HUES6 (cell line): ENCODE results near the gene CRIP1.

Source experiments
- H3K27ac ChIP-seq: 2 replicates; pipeline ENCODE4 v1.7.0; 2013; ENCODE audit warnings: low read depth, mild to moderate bottlenecking, low read length, inconsistent platforms
- H3K27me3 ChIP-seq: 2 replicates; pipeline ENCODE4 v1.6.1; 2013; ENCODE audit warnings: low read length; ENCODE audit not compliant: control insufficient read depth, insufficient read depth
- H3K36me3 ChIP-seq: 2 replicates; pipeline ENCODE4 v1.6.1; 2013; ENCODE audit warnings: low read length; ENCODE audit not compliant: control insufficient read depth, insufficient read depth
- H3K4me1 ChIP-seq: 2 replicates; pipeline ENCODE4 v1.6.1; 2013; ENCODE audit warnings: low read length; ENCODE audit not compliant: control insufficient read depth, insufficient read depth
- H3K4me3 ChIP-seq: 2 replicates; pipeline ENCODE4 v1.5.1; 2013; ENCODE audit warnings: low read depth, low read length
- H3K9ac ChIP-seq: one replicate; pipeline ENCODE4 v1.6.1; 2013; ENCODE audit warnings: mild to moderate bottlenecking, low read length
- H3K9me3 ChIP-seq: 2 replicates; pipeline ENCODE4 v1.6.1; 2013; ENCODE audit warnings: low read depth, low read length; ENCODE audit not compliant: control insufficient read depth, insufficient read depth

The CRIP1 gene

DNA sequence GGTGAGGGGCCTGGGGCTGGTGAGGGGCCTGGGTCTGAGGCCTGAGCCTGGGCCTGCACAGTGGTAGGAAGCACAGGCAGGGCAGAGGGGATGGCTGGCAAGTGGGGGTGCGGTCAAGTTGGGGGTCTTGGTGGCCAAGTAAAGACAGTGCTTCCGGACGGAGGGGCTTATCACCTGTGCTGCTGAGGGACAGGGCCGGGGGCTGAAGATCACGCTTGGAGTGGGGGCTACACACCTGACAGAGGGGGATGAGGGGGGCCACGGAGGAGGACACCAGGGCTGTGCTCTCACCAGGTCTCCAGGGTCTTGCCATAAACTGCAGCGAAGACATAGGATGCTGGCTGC lies 16.6 kb downstream of the CRIP1 start:
- Histone ChIP-seq H3K27me3 (peaks cover 3% of the 10 kb centered on the region; the same call in 1 of the 2 replicates), H3K4me1 (peaks cover 7% of the 10 kb centered on the region; the same call in 1 of the 2 replicates), H3K9me3 (no peaks in the 10 kb centered on the region; the same call in 1 of the 2 replicates), H3K9ac (no peak overlapping the region), H3K36me3 (no peaks in the 10 kb centered on the region), H3K4me3 (no peak overlapping the region), H3K27ac (no peak overlapping the region)

DNA sequence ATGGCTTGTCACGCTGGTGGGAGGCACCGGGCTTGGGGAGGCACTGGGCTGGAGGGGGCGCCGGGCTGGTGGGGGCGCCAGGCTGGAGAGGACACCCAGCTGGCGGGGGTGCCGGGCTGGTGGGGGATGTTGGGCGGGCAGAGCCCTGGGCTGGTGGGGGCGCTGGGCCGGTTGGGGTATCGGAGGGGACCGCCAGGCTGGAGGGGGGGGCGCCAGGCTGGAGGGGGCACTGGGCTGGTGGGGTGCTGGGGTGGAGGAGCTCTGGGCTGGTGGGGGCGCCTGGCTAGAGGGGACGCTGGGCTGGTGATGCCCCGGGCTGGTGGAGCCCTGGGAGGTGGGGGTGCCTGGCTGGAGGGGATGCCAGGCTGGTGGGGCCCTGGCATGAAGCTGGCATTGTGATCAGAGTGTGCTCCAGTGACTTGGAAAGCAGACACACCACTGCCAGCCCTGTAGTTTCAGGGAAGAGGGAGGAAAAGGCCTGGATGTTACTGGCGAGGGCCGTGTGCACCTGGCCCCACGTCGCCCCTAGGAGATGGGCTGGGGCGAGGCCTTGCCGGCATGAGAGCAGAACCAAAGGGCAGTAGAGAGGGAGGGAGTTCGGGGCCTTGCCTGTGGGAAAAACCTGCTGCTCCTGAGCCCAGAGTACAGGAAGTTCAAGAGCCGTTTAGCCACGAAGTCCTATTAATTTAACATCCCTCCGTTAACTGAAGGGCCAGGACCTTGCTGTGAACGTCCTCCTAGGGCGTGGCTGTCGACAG lies 17.4 kb downstream of the CRIP1 start:
- no peak overlapping the region for H3K27ac ChIP-seq
- H3K9me3 ChIP-seq: no peaks in the 10 kb centered on the region; the same call in 1 of the 2 replicates
- H3K36me3 ChIP-seq: no peaks in the 10 kb centered on the region
- no peak overlapping the region for H3K4me3 ChIP-seq
- H3K9ac ChIP-seq: no peak overlapping the region
- peaks cover 7% of the 10 kb centered on the region; the same call in 1 of the 2 replicates for H3K27me3 ChIP-seq
- H3K4me1 ChIP-seq: peaks cover 4% of the 10 kb centered on the region; the same call in 1 of the 2 replicates

DNA sequence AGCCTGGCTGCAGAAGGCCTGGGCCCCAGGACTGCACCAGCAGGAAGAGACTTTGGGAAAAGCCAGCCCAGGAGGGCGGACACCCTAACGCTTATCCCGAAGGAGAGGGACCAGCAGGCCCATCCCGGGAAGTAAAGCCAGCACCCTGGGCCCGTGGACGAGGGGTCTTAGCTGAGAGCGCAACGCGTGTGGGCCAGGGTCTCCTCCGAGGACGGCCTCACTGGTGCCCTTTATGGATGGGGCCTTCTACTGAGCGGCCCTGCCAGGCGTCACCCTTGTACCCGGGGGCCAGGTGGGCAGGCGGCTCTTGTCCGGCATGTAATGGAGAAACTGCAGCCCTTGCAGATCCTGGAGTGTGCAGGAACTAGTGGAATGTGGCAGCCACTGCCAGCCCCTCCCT lies 18.4 kb downstream of the CRIP1 start:
- H3K4me3 ChIP-seq: no peak overlapping the region

GRCh38 chr14:105507247-105507646 lies 20.6 kb downstream of the CRIP1 start:
- H3K9ac ChIP-seq: no peak overlapping the region
- no peaks in the 10 kb centered on the region for H3K4me1 ChIP-seq
- H3K9me3 ChIP-seq: no peaks in the 10 kb centered on the region; the same call in 1 of the 2 replicates
- H3K36me3 ChIP-seq: no peaks in the 10 kb centered on the region
- no peak overlapping the region for H3K4me3 ChIP-seq
- peaks cover 21% of the 10 kb centered on the region; the same call in 1 of the 2 replicates for H3K27me3 ChIP-seq
- no peak overlapping the region for H3K27ac ChIP-seq

More for the DNA sequence above, 18.4 kb downstream of the CRIP1 start:
- Histone ChIP-seq H3K36me3 (no peaks in the 10 kb centered on the region), H3K27me3 (peaks cover 7% of the 10 kb centered on the region; the same call in 1 of the 2 replicates), H3K9me3 (no peaks in the 10 kb centered on the region; the same call in 1 of the 2 replicates), H3K4me1 (peaks cover 3% of the 10 kb centered on the region; the same call in 1 of the 2 replicates), H3K27ac (no peak overlapping the region), H3K9ac (no peak overlapping the region)

DNA sequence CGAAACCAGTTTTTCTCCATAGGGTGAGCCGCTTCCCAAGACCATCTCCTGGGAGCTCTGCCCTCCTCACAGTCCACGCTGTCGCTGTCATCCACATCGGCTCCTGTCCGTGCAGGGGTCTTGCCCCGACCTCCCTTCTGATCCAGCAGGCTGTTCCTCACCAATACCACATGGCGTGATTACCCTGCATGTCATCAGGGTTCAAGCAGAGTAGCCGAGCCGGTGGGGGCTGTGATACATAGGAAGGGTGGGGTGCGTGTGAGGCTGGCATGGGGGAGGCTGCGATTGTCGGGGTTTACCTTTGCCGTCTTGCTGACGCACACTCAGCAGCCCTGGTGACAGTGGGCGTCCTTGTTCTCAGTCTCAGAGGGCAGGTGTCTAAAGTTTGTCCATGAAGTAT lies 21.4 kb downstream of the CRIP1 start:
- Histone ChIP-seq H3K4me3 (no peak overlapping the region), H3K4me1 (no peaks in the 10 kb centered on the region), H3K27me3 (peaks cover 25% of the 10 kb centered on the region; the same call in 1 of the 2 replicates), H3K27ac (no peak overlapping the region), H3K9ac (no peak overlapping the region), H3K9me3 (no peaks in the 10 kb centered on the region; the same call in 1 of the 2 replicates), H3K36me3 (no peaks in the 10 kb centered on the region)

GRCh38 chr14:105508601-105509000 lies 21.9 kb downstream of the CRIP1 start:
- Histone ChIP-seq H3K9me3 (no peaks in the 10 kb centered on the region; the same call in 1 of the 2 replicates), H3K9ac (no peak overlapping the region), H3K4me1 (no peaks in the 10 kb centered on the region), H3K27ac (no peak overlapping the region), H3K27me3 (peaks cover 25% of the 10 kb centered on the region; the same call in 1 of the 2 replicates), H3K4me3 (no peak overlapping the region), H3K36me3 (no peaks in the 10 kb centered on the region)

- no peak overlapping the region for H3K9ac ChIP-seq
- H3K27ac ChIP-seq: no peak overlapping the region
- H3K9me3 ChIP-seq: peaks cover 5% of the 10 kb centered on the region; the same call in 1 of the 2 replicates
- no peaks in the 10 kb centered on the region for H3K36me3 ChIP-seq
- no peak overlapping the region for H3K4me3 ChIP-seq
- H3K27me3 ChIP-seq: peaks cover 17% of the 10 kb centered on the region; the same call in 1 of the 2 replicates
- no peaks in the 10 kb centered on the region for H3K4me1 ChIP-seq
These were observed 30.4 kb downstream of the CRIP1 start for GRCh38 chr14:105517096-105517495.

DNA sequence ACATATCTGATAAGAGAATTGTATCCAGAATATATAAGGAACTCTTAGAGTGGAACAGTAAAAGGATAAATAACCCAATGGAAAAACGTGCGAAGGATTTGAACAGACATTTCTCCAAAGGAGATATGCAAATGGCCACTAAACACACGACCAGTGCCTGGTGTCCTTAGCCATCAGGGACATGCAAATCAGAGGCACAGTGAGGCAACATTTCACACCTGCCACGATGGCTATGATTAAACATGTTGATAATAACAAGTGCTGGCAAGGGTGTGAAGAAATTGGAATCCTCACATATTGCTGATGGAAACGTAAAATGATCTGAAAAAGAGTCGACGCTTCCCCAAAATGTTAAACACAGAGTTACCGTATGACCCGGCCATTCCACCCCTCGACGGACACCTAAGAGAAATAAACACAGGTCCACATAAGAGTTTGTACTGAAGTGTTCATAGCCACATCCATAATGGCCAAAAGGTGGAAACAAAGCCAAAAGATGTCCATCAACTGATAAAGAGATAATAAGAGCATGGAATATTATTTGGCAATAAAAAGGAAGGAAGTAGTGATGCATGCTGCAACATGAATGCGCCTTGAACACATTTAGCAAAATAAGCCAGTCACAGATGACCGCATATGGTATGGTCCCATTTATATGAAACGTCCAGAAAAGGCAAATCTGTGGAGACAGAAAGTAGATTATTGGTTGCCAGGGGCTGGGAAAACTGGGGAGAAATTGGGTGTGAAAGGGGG lies 33.4 kb downstream of the CRIP1 start:
- Histone ChIP-seq H3K4me1 (no peaks in the 10 kb centered on the region), H3K27ac (no peak overlapping the region), H3K27me3 (peaks cover 22% of the 10 kb centered on the region), H3K9ac (no peak overlapping the region), H3K4me3 (no peak overlapping the region), H3K9me3 (peaks cover 5% of the 10 kb centered on the region; the same call in 1 of the 2 replicates), H3K36me3 (no peaks in the 10 kb centered on the region)

- peaks cover 52% of the 10 kb centered on the region for H3K27me3 ChIP-seq
- H3K9me3 ChIP-seq: peaks cover 6% of the 10 kb centered on the region; the same call in 1 of the 2 replicates
- no peak overlapping the region for H3K27ac ChIP-seq
- H3K9ac ChIP-seq: no peak overlapping the region
- peak overlapping the region; percentile 61; the same call in 1 of the 2 replicates for H3K4me3 ChIP-seq
- peaks cover 4% of the 10 kb centered on the region; the same call in 1 of the 2 replicates for H3K4me1 ChIP-seq
- H3K36me3 ChIP-seq: no peaks in the 10 kb centered on the region
These were observed 38.6 kb downstream of the CRIP1 start for GRCh38 chr14:105525326-105525725.

DNA sequence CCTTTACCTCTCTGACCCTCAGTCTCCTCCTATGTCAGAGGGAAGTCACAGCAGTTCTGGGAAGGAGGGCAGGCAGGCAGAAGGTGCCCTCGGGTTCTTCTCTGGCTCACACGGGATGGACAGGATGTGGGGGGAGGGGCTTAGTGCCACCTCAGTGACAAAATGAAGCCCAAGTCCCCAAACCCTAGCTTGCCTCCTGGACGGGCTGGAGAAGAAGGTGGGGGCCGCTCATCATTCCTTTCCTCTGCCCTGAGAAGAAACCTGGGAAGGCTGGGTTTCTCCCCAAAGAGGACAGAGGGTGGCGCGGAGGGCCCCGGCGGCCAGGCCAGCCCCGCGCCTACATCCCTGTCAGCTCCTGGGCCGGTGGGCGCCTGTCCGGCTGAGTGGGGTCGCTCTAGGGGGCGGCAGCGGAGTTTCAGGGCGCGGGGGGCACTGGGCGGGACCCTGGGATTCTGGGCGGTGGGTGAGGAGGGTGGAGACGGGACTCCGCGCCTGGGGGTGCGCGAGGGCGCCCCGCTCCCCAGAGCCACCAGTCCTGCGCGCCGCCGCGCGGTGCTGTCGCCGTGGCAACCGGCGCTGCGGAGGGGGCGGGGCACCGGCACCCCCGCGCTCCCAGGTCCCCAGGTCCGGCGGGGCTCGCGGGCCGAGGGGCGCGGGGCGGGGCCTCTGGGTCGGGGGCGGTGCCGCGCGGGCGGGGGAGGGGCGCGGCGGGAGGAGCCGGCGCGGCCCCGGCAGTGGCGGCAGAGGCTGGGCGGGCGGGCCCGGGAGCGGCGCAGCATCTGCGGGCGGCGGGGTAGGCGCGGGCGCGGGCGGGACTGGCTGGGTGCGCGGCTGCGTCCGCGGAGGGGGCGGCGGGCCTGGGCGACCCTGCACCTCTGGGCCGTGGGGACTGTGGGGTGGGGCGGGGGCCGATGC lies 39.4 kb downstream of the CRIP1 start, which contains the start of gene TMEM121:
TSS of gene TMEM121 (plus strand) at position 723 of the 915 bp plus-strand sequence. CDS start 2,252 bp downstream, outside the sequence.
- H3K4me1 ChIP-seq: peaks cover 4% of the 10 kb centered on the region; the same call in 1 of the 2 replicates
- H3K27me3 ChIP-seq: peaks cover 52% of the 10 kb centered on the region
- H3K4me3 ChIP-seq: peak within 1 kb of the TSS; percentile 61
- H3K9ac ChIP-seq: peak within 1 kb of the TSS; percentile 58
- H3K9me3 ChIP-seq: peaks cover 8% of the 10 kb centered on the region; the same call in 1 of the 2 replicates
- no peak within 1 kb of the TSS for H3K27ac ChIP-seq
- no peaks in the 10 kb centered on the region for H3K36me3 ChIP-seq
